Adrenal gland (tissue), 5 donors: ENCODE measurements around the gene ROBO2.

Source experiments
- CTCF ChIP-seq, 6 experiments: fragments of 450-650 bp in 4 of 6; fragments of 200-600 bp in 2 of 6; sonication (generic) in 1 of 6; IDR thresholded peaks; 1 replicate in 5 of 6; 2 replicates in 1 of 6; pipeline versions ENCODE4 v1.5.1 to v1.8.0; 2016 to 2021; ENCODE audit warnings: antibody characterized with exemption in 6 of 6, mild to moderate bottlenecking in 2 of 6, moderate library complexity in 1 of 6
- POLR2A ChIP-seq, 2 donors: fragments of 450-650 bp; IDR thresholded peaks; one replicate each; pipeline ENCODE4 v1.6.1; 2017; ENCODE audit warnings: antibody characterized with exemption in 2 of 2, mild to moderate bottlenecking in 2 of 2, moderate library complexity in 1 of 2
- donor health status: DM: no; HTN: no; CAD: no.

DNA sequence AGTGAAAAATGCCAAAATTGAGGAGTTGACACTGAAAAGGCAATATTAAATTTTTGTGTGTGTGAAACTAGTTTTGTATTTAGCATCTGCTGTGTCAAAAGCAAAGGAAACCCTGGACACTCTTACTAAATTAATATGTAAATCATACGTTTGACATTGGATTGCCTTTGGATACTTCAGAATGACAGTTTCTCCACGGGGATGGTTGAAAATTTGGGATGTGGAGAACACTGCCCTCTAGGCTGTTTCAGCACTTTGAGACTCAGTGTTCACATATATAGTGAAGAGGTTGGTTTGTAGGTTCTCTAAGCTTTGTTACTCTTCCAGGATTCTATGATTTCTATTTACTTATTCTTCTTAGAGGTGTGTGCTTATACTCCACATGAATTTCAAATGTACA is 3.0 kb downstream of the ROBO2 start:
- no peak for TF ChIP-seq CTCF (IDR thresholded peaks at IDR 0.05)
- TF ChIP-seq POLR2A (IDR thresholded peaks at IDR 0.05): no peak
